ENCODE results near the gene ICA1L.

Gene ICA1L

GRCh38 chr2:202757339-202757738 lies 114.2 kb downstream of the ICA1L start:
- Histone ChIP-seq H3K9me3 (ENCODE audit: control insufficient read depth, insufficient read depth, low read depth, low read length) (no peaks in the 10 kb centered on the region), H3K4me1 (ENCODE audit: control insufficient read depth, insufficient read depth, low read length) (no peaks in the 10 kb centered on the region), H3K4me3 (ENCODE audit: low read depth, low read length) (no peak overlapping the region), H3K36me3 (ENCODE audit: control insufficient read depth in 2 of 2, insufficient read depth in 1 of 2, low read length in 2 of 2) (peaks cover 15 to 41% of the 10 kb centered on the region in 2 experiments), H3K27ac (ENCODE audit: extremely low read depth, low read depth, low read length) (no peak overlapping the region)
- ChIA-PET POLR2A (no interaction called here), CTCF (no interaction called here)
- TF ChIP-seq ZFP69B (tag by site-specific recombination; IDR thresholded peaks at IDR 0.05), result no peak
- no peak for TF ChIP-seq BCL11B (tag by site-specific recombination; IDR thresholded peaks at IDR 0.05; ENCODE audit: low read depth)
- no peak for TF ChIP-seq KLF10 (tag by site-specific recombination; IDR thresholded peaks at IDR 0.05)
- no peak for TF ChIP-seq ZNF76 (tag by site-specific recombination; IDR thresholded peaks at IDR 0.05; ENCODE audit: borderline replicate concordance, low read depth)
- TF ChIP-seq PRDM4 (tag by site-specific recombination; IDR thresholded peaks at IDR 0.05), result no peak
- TF ChIP-seq ZNF548 (tag by site-specific recombination; IDR thresholded peaks at IDR 0.05), result no peak
- TF ChIP-seq REPIN1 (tag by site-specific recombination; IDR thresholded peaks at IDR 0.05; ENCODE audit: low read depth), result no peak

- no peak overlapping the region for H3K4me3 ChIP-seq (ENCODE audit: low read depth, low read length)
- H3K27ac ChIP-seq (ENCODE audit: extremely low read depth, low read depth, low read length), result no peak overlapping the region
- no peaks in the 10 kb centered on the region for H3K4me1 ChIP-seq (ENCODE audit: control insufficient read depth, insufficient read depth, low read length)
- H3K9me3 ChIP-seq (ENCODE audit: control insufficient read depth, insufficient read depth, low read depth, low read length), result no peaks in the 10 kb centered on the region
- ChIA-PET CTCF (no interaction called here), POLR2A (no interaction called here)
- peaks cover 13 to 41% of the 10 kb centered on the region in 2 experiments; a peak in 2 of 3 replicates for H3K36me3 ChIP-seq (ENCODE audit: control insufficient read depth in 2 of 2, insufficient read depth in 1 of 2, low read length in 2 of 2)
- TF ChIP-seq PRDM4 (tag by site-specific recombination; IDR thresholded peaks at IDR 0.05) (no peak), BCL6B (tag by site-specific recombination; IDR thresholded peaks at IDR 0.05) (no peak), ZNF146 (tag by site-specific recombination; IDR thresholded peaks at IDR 0.05) (no peak), SCRT2 (tag by site-specific recombination; IDR thresholded peaks at IDR 0.05) (no peak), BCL11B (tag by site-specific recombination; IDR thresholded peaks at IDR 0.05; ENCODE audit: low read depth) (no peak), ZNF621 (tag by site-specific recombination; IDR thresholded peaks at IDR 0.05) (no peak), AEBP2 (tag by site-specific recombination; IDR thresholded peaks at IDR 0.05; ENCODE audit: borderline replicate concordance) (no peak), ZNF654 (tag by site-specific recombination; IDR thresholded peaks at IDR 0.05; ENCODE audit: low read depth) (no peak), ZNF140 (tag by site-specific recombination; IDR thresholded peaks at IDR 0.05) (no peak), PRDM2 (tag by site-specific recombination; IDR thresholded peaks at IDR 0.05; ENCODE audit: borderline replicate concordance) (no peak), ZNF280D (tag by site-specific recombination; IDR thresholded peaks at IDR 0.05) (no peak)
Measured at GRCh38 chr2:202756598-202756997, 115.0 kb downstream of the ICA1L start.

Data from HEK293 (cell line).